ENCODE measurements around the gene MRRF. TPM values are rescaled to one million over a fixed set of nuclear protein-coding genes. Genes with fewer than 3 reads are reported as not detected.

Gene MRRF
- polyA plus RNA-seq, 1 experiment, result 35.1 TPM

- no peak overlapping the region for H3K4me3 ChIP-seq (ENCODE audit: low read depth, low read length)
- ChIA-PET CTCF (no interaction called here), POLR2A (no interaction called here)
- no peak for TF ChIP-seq CTCF (IDR thresholded peaks at IDR 0.05; ENCODE audit: insufficient read depth, low read depth, low read length)
- no peak for DNase-seq (ENCODE audit: low read depth)
- peaks cover 3% of the 10 kb centered on the region; the same call in 1 of the 2 replicates for H3K36me3 ChIP-seq (ENCODE audit: control insufficient read depth, insufficient read depth, low read length)
- H3K27me3 ChIP-seq (ENCODE audit: control insufficient read depth, insufficient read depth, low read length), result no peaks in the 10 kb centered on the region
Measured at GRCh38 chr9:122287214-122287720, 22.6 kb downstream of the MRRF start.

- H3K36me3 ChIP-seq (ENCODE audit: control insufficient read depth, insufficient read depth, low read length), result peaks cover 7% of the 10 kb centered on the region
- H3K4me3 ChIP-seq (ENCODE audit: low read depth, low read length), result no peak overlapping the region
- H3K27me3 ChIP-seq (ENCODE audit: control insufficient read depth, insufficient read depth, low read length), result no peaks in the 10 kb centered on the region
- no peak for TF ChIP-seq CTCF (IDR thresholded peaks at IDR 0.05; ENCODE audit: insufficient read depth, low read depth, low read length)
- POLR2A ChIA-PET, result no interaction called here
- no peak for DNase-seq (ENCODE audit: low read depth)
- CTCF ChIA-PET, result interaction anchor here (0.8 to 1.6 kb wide), 2 partner anchors 14 to 23 kb away, joined by 3 to 4 read pairs; no protein-coding TSS in a partner anchor
Measured at GRCh38 chr9:122291458-122291857, 26.8 kb downstream of the MRRF start.

GRCh38 chr9:122294531-122294930, 29.8 kb downstream of the MRRF start:
- Histone ChIP-seq H3K27me3 (ENCODE audit: control insufficient read depth, insufficient read depth, low read length) (no peaks in the 10 kb centered on the region), H3K36me3 (ENCODE audit: control insufficient read depth, insufficient read depth, low read length) (peaks cover 5% of the 10 kb centered on the region), H3K4me3 (ENCODE audit: low read depth, low read length) (no peak overlapping the region)
- ChIA-PET CTCF (interaction anchor here (0.9 kb wide), 1 partner anchor 170 kb away, joined by 3 read pairs; no protein-coding TSS in a partner anchor), POLR2A (no interaction called here)
- DNase-seq (ENCODE audit: low read depth), result no peak
- TF ChIP-seq CTCF (IDR thresholded peaks at IDR 0.05; ENCODE audit: insufficient read depth, low read depth, low read length), result no peak

GRCh38 chr9:122297512-122297911, 32.8 kb downstream of the MRRF start:
- no peak for TF ChIP-seq CTCF (IDR thresholded peaks at IDR 0.05; ENCODE audit: insufficient read depth, low read depth, low read length)
- CTCF ChIA-PET, result no interaction called here
- H3K27me3 ChIP-seq (ENCODE audit: control insufficient read depth, insufficient read depth, low read length), result no peaks in the 10 kb centered on the region
- no peak overlapping the region for H3K4me3 ChIP-seq (ENCODE audit: low read depth, low read length)
- POLR2A ChIA-PET, result no interaction called here
- no peak for DNase-seq (ENCODE audit: low read depth)
- H3K36me3 ChIP-seq (ENCODE audit: control insufficient read depth, insufficient read depth, low read length), result peaks cover 3% of the 10 kb centered on the region; the same call in 1 of the 2 replicates

GRCh38 chr9:122302237-122303093, 37.8 kb downstream of the MRRF start:
- TF ChIP-seq CTCF (IDR thresholded peaks at IDR 0.05; ENCODE audit: insufficient read depth, low read depth, low read length), result no peak
- ChIA-PET CTCF (interaction anchor here (1.0 to 1.5 kb wide), 3 partner anchors 12 to 178 kb away, joined by 3 to 4 read pairs (median 4); no protein-coding TSS in a partner anchor), POLR2A (no interaction called here)
- Histone ChIP-seq H3K4me3 (ENCODE audit: low read depth, low read length) (no peak overlapping the region), H3K36me3 (ENCODE audit: control insufficient read depth, insufficient read depth, low read length) (no peaks in the 10 kb centered on the region; the same call in 1 of the 2 replicates), H3K27me3 (ENCODE audit: control insufficient read depth, insufficient read depth, low read length) (no peaks in the 10 kb centered on the region)
- no peak for DNase-seq (ENCODE audit: low read depth)

All from BJ (cell line).